CD4-positive, alpha-beta T cell (primary cell): Measurements from ENCODE around the gene HIVEP3. TPM values are rescaled to one million over a fixed set of nuclear protein-coding genes. Genes with fewer than 3 reads are reported as not detected.

Experiments
- ATAC-seq: fragments of 200-7000 bp; cut with Tn5 transposase; one replicate; pipeline ENCODE4 v1.10.0; 2022; ENCODE audit warnings: mild to moderate bottlenecking; ENCODE audit not compliant: poor library complexity
- CTCF ChIA-PET: fragments of 350-600 bp; sonication (Branson Sonifier 250); formaldehyde crosslinking; loops from one replicate; lab custom pipeline; 2021; ENCODE audit warnings: antibody characterized with exemption, inconsistent platforms; lab: Charles Lee
- POLR2A ChIA-PET: fragments of 350-600 bp; sonication (Branson Sonifier 250); formaldehyde crosslinking; loops from one replicate; lab custom pipeline; 2021; ENCODE audit warnings: antibody characterized with exemption, inconsistent platforms; lab: Charles Lee
- DNase-seq, 14 experiments: peaks; one replicate each; pipeline ENCODE4 v3.0.0-alpha.2; 2013 to 2020; ENCODE audit warnings: mixed read lengths in 2 of 14
- H3K27ac ChIP-seq, 2 donors: one replicate each; pipeline versions ENCODE4 v1.5.1 to v1.7.0; 2013; ENCODE audit warnings: low read length in 2 of 2, low read depth in 1 of 2, mild to moderate bottlenecking in 1 of 2
- H3K27me3 ChIP-seq, 2 experiments: 1 replicate in 1 of 2; 2 replicates in 1 of 2; pipeline versions ENCODE4 v1.6.1 to v1.7.0; 2013; ENCODE audit warnings: low read length in 2 of 2, control low read depth in 1 of 2, mild to moderate bottlenecking in 1 of 2, moderate library complexity in 1 of 2; ENCODE audit not compliant: insufficient read depth in 2 of 2, control insufficient read depth in 1 of 2
- H3K36me3 ChIP-seq: one replicate; pipeline ENCODE4 v1.6.1; 2013; ENCODE audit warnings: low read length, control low read depth; ENCODE audit not compliant: insufficient read depth
- H3K4me1 ChIP-seq: one replicate; pipeline ENCODE4 v1.6.1; 2013; ENCODE audit warnings: low read length, control low read depth; ENCODE audit not compliant: insufficient read depth
- H3K4me3 ChIP-seq: one replicate; pipeline ENCODE4 v1.5.1; 2013; ENCODE audit warnings: mild to moderate bottlenecking, low read length, moderate library complexity
- H3K9me3 ChIP-seq, 2 experiments: 1 replicate in 1 of 2; 2 replicates in 1 of 2; pipeline versions ENCODE4 v1.6.1 to v1.7.0; 2013; ENCODE audit warnings: low read length in 2 of 2, mild to moderate bottlenecking in 2 of 2, control low read depth in 1 of 2, moderate library complexity in 1 of 2; ENCODE audit not compliant: control insufficient read depth in 1 of 2, insufficient read depth in 1 of 2
- H3K27ac Mint-ChIP-seq: one replicate; pipeline ENCODE4 v1.8.0; 2020; ENCODE audit warnings: mixed read lengths
- H3K27me3 Mint-ChIP-seq: one replicate; pipeline ENCODE4 v1.8.0; 2021; ENCODE audit warnings: mixed read lengths
- H3K36me3 Mint-ChIP-seq: one replicate; pipeline ENCODE4 v1.8.0; 2021; ENCODE audit warnings: low read depth, mixed read lengths
- H3K4me1 Mint-ChIP-seq: one replicate; pipeline ENCODE4 v1.8.0; 2021; ENCODE audit warnings: low read depth, mixed read lengths
- H3K4me3 Mint-ChIP-seq: one replicate; pipeline ENCODE4 v1.8.0; 2020; ENCODE audit warnings: mild to moderate bottlenecking, mixed read lengths
- H3K9me3 Mint-ChIP-seq: one replicate; pipeline ENCODE4 v1.8.0; 2020; ENCODE audit warnings: mixed read lengths
- CTCF ChIP-seq: fragments of 200-600 bp; IDR thresholded peaks from one replicate; pipeline ENCODE4 v1.8.0; 2022; ENCODE audit warnings: antibody characterized with exemption, mild to moderate bottlenecking
- intact Hi-C, 2 experiments: fragments of 100-400 bp; cut with DNase I in 1 of 2; cut with micrococcal nuclease in 1 of 2; formaldehyde crosslinking; loops; one replicate each; pipeline versions ENCODE4 v1.15.1 to v1.9.0; 2023 to 2025; cut with DNase I, micrococcal nuclease
- total RNA-seq, 174 experiments: library from RNA in 2 of 174; stranded (reverse) in 2 of 174; gene quantifications; one replicate each; pipeline ENCODE4 v1.2.3 and lab custom pipeline; 2021 to 2026

Gene HIVEP3
- total RNA-seq, 2 experiments from 2014 or later, result 5.1 to 5.4 TPM

GRCh38 chr1:41917835-41918449 lies 780 bp downstream of the HIVEP3 start:
- Mint-ChIP-seq H3K36me3 (no peaks in the 10 kb centered on the region), H3K27ac (peak overlapping the region; percentile 95), H3K27me3 (no peaks in the 10 kb centered on the region), H3K9me3 (no peaks in the 10 kb centered on the region), H3K4me1 (peaks cover 82% of the 10 kb centered on the region), H3K4me3 (peak overlapping the region; percentile 89)
- H3K4me3 ChIP-seq, result peak overlapping the region; percentile 62
- H3K9me3 ChIP-seq, result no peaks in the 10 kb centered on the region
- no peaks in the 10 kb centered on the region for H3K36me3 ChIP-seq
- no peaks in the 10 kb centered on the region for H3K27me3 ChIP-seq
- ATAC-seq (peak; percentile 12), DNase-seq (peak in 10 of 14 experiments; percentile 14 to 63 (median 36))
- peak overlapping the region in 1 of 2 donors; percentile 60 for H3K27ac ChIP-seq
- peaks cover 68% of the 10 kb centered on the region for H3K4me1 ChIP-seq
- no peak for TF ChIP-seq CTCF
- ChIA-PET CTCF (interaction anchor here (1.7 kb wide), 1 partner anchor 8 kb away, joined by 5 read pairs; no protein-coding TSS in a partner anchor), POLR2A (interaction anchor here (0.6 to 7.1 kb wide), 8 partner anchors 8 to 118 kb away, joined by 3 to 108 read pairs (median 14); no protein-coding TSS in a partner anchor)
- intact Hi-C loops, result loop anchor here (5.0 to 10.0 kb wide), 2 partner anchors 246 to 417 kb away; partner anchors contain the start of gene FOXJ3 (in 1 of the 2)

GRCh38 chr1:41917076-41917475 lies 1.6 kb downstream of the HIVEP3 start:
- peak overlapping the region; percentile 89 for H3K4me3 Mint-ChIP-seq
- Histone ChIP-seq H3K4me1 (peaks cover 74% of the 10 kb centered on the region), H3K36me3 (no peaks in the 10 kb centered on the region), H3K27ac (peak overlapping the region in 1 of 2 donors; percentile 67), H3K4me3 (peak overlapping the region; percentile 62), H3K27me3 (no peaks in the 10 kb centered on the region), H3K9me3 (no peaks in the 10 kb centered on the region)
- no peak for TF ChIP-seq CTCF
- H3K4me1 Mint-ChIP-seq, result peaks cover 90% of the 10 kb centered on the region
- ATAC-seq (no peak), DNase-seq (no peak)
- no peaks in the 10 kb centered on the region for H3K9me3 Mint-ChIP-seq
- ChIA-PET CTCF (no interaction called here), POLR2A (interaction anchor here (1.5 to 7.1 kb wide), 4 partner anchors 18 to 125 kb away, joined by 3 to 108 read pairs (median 19); no protein-coding TSS in a partner anchor)
- peak overlapping the region; percentile 95 for H3K27ac Mint-ChIP-seq
- no peaks in the 10 kb centered on the region for H3K36me3 Mint-ChIP-seq
- no peaks in the 10 kb centered on the region for H3K27me3 Mint-ChIP-seq
- intact Hi-C loops, result loop anchor here (5.0 to 10.0 kb wide), 2 partner anchors 245 to 418 kb away; partner anchors contain the start of gene FOXJ3 (in 1 of the 2)

DNA sequence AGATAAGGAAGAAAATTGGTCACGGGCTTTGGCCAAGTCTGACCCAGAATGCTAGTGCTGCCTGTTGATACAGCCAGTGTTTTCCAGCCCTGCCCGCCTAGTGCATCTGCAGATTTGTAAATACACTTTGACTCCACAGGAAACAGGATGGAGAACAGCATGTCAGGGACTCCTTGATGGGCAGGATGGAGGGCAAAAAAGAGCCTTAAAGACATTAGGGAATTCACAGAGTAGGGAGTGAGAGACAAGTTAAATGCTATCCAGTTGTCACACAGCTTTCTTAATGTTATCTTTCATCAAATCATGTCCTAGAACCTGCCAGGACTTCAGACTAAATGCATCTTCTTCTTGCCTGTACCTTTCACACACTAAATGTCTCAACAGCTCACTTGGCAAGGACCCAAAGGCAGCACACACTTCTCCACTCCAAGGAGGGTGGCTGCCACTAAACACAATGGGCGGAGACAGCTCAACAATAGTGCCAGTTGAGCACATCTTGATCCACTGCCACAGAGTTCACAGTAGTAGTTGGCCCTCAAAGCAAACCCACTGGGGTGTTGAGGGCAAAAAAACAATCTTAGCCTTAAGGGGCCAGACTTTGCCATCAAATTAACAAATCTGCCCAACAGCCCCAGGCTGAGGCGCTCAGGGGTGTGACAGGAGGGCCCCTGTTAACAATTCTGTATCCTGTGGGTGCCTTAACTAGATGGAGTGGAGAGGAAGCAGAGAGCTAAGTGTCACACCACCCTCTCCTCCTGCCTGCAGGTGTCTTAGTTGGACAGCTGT lies 2.7 kb downstream of the HIVEP3 start:
- DNase-seq (peak in 10 of 14 experiments; percentile 20 to 75 (median 46)), ATAC-seq (peak; percentile 16)
- Mint-ChIP-seq H3K36me3 (no peaks in the 10 kb centered on the region), H3K4me3 (peak overlapping the region; percentile 89), H3K27ac (peak overlapping the region; percentile 95), H3K27me3 (no peaks in the 10 kb centered on the region), H3K4me1 (peaks cover 93% of the 10 kb centered on the region), H3K9me3 (no peaks in the 10 kb centered on the region)
- intact Hi-C loops, result loop anchor here (5.0 to 10.0 kb wide), 2 partner anchors 244 to 419 kb away; partner anchors contain the start of gene FOXJ3 (in 1 of the 2)
- no peak for TF ChIP-seq CTCF
- H3K4me1 ChIP-seq, result peaks cover 74% of the 10 kb centered on the region
- POLR2A ChIA-PET, result interaction anchor here (0.6 to 7.1 kb wide), 10 partner anchors 10 to 136 kb away, joined by 3 to 108 read pairs (median 6); no protein-coding TSS in a partner anchor
- H3K27me3 ChIP-seq, result no peaks in the 10 kb centered on the region
- no peaks in the 10 kb centered on the region for H3K36me3 ChIP-seq
- H3K27ac ChIP-seq, result peak overlapping the region in 1 of 2 donors; percentile 67
- CTCF ChIA-PET, result interaction anchor here (0.8 kb wide), 1 partner anchor 24 kb away, joined by 3 read pairs; no protein-coding TSS in a partner anchor
- no peaks in the 10 kb centered on the region for H3K9me3 ChIP-seq
- no peak overlapping the region for H3K4me3 ChIP-seq
